Breast epithelium (tissue), 3 donors: ENCODE results near the gene FSTL4.

Experiments used
- POLR2A ChIP-seq: fragments of 450-650 bp; IDR thresholded peaks from one replicate; pipeline ENCODE4 v1.6.1; 2016; ENCODE audit warnings: antibody characterized with exemption, mild to moderate bottlenecking, moderate library complexity
- TF ChIP-seq, protein P1 (sequence below), 3 donors: fragments of 450-650 bp; IDR thresholded peaks; one replicate each; pipeline ENCODE4 v1.5.1; 2016 to 2017; ENCODE audit warnings: antibody characterized with exemption in 3 of 3, mild to moderate bottlenecking in 3 of 3, moderate library complexity in 3 of 3

DNA sequence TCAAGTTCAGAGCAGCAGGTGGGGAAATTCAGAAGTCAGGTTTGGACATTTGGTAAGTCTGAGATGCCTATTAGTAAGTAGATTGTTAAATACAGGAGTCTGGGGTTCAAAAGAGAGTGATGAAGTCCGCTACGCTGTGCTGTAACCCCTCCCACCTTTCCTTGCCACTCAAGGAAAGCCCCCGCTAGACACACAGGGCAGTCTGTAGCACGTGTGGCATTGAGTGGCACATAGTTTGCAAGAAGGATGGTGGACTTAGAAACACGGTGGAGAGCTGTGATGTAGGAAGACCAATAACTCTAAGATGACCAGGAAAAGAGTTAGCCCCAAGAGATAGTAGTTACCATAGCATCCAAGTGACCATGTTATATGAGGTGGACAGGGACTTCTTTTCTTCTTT lies 44.7 kb upstream of the FSTL4 start:
- TF ChIP-seq POLR2A = no peak
- TF ChIP-seq, protein P1, sequence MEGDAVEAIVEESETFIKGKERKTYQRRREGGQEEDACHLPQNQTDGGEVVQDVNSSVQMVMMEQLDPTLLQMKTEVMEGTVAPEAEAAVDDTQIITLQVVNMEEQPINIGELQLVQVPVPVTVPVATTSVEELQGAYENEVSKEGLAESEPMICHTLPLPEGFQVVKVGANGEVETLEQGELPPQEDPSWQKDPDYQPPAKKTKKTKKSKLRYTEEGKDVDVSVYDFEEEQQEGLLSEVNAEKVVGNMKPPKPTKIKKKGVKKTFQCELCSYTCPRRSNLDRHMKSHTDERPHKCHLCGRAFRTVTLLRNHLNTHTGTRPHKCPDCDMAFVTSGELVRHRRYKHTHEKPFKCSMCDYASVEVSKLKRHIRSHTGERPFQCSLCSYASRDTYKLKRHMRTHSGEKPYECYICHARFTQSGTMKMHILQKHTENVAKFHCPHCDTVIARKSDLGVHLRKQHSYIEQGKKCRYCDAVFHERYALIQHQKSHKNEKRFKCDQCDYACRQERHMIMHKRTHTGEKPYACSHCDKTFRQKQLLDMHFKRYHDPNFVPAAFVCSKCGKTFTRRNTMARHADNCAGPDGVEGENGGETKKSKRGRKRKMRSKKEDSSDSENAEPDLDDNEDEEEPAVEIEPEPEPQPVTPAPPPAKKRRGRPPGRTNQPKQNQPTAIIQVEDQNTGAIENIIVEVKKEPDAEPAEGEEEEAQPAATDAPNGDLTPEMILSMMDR (IDR thresholded peaks at IDR 0.05) = no peak
